RPMI8226 (cell line): Measurements from ENCODE around the gene ZNF69.
"Not testable (repeated sequence)": the region's sequence is repeated elsewhere in the genome, so short reads cannot be mapped to it uniquely, and the experiment has no call there.

Experiments
- DNase-seq: peaks from one replicate; pipeline ENCODE4 v3.0.0-alpha.2; 2015

ZNF69 gene

DNA sequence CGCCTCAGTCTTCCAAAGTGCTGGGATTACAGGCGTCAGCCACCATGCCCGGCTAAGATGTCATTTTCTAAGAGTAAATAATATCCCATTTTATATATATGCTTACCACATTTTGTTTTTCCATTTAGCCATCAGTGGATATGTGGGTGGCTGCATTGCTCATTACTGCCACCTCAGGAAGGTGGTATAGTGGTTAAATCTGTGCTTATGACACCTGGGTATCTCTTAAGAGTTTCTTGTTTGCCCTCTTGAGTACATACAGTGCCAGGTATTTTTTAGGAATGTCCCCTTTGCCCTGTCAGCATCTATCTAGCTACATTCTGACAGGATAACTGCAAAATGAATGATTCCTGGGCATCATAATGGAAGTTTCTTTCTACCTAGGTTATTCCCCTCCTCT, 14.6 kb downstream of the ZNF69 start:
- DNase-seq: no peak

DNA sequence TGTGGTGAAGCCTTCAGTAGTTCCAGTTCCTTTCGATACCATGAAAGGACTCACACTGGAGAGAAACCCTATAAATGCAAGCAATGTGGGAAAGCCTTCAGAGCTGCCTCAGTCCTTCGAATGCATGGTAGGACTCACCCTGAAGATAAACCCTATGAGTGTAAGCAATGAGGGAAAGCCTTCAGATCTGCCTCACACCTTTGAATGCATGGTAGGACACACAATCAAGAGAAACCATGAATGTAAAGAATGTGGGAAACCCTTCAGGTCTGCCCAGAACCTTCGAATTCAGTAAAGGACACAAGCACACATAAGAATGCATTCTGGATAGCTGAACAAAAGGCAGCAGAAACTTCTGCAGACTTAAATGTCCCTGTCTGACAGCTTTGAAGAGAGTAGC, 18.3 kb downstream of the ZNF69 start:
- DNase-seq: no peak

DNA sequence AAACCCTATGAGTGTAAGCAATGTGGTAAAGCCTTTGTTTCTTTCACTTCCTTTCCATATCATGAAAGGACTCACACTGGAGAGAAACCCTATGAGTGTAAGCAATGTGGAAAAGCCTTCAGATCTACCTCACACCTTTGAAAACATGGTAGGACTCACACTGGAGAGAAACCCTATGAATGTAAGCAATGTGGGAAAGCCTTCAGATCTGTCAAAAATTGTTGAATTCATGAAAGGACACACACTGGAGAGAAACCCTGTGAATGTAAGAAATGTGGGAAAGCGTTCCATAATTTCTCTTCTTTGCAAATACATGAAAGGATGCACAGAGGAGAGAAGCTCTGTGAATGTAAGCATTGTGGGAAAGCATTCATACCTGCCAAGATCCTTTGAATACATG, 24.4 kb downstream of the ZNF69 start:
- DNase-seq: not testable (repeated sequence)

DNA sequence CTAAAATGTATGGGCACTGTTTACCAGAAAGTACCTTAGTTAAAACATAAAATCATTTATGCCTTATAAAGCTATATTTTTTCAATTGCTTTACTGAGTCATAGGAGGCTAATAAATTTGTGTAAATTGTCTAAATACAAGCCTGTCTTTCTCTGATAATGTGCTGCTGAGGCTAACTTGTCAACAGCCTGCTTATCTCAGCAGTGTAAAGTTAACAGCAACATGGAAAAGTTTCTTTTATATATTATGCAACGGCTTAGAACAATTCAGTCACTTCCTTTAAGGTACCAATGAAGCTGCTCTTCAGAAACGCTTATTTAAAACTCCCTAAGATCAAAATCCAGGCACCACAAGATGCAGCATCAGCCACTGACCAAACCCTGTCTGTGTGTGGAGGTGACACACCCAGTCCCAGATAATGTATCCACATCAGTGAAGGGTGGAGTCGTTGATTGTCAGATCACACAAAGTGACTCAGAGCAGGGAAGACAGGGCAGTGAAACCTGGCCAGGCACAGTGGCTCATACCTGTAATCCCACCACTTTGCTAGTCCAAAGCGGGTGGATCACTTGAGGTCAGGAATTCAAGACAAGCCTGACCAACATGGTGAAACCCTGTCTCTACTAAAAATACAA, 27.0 kb downstream of the ZNF69 start:
- DNase-seq: not testable (repeated sequence)

DNA sequence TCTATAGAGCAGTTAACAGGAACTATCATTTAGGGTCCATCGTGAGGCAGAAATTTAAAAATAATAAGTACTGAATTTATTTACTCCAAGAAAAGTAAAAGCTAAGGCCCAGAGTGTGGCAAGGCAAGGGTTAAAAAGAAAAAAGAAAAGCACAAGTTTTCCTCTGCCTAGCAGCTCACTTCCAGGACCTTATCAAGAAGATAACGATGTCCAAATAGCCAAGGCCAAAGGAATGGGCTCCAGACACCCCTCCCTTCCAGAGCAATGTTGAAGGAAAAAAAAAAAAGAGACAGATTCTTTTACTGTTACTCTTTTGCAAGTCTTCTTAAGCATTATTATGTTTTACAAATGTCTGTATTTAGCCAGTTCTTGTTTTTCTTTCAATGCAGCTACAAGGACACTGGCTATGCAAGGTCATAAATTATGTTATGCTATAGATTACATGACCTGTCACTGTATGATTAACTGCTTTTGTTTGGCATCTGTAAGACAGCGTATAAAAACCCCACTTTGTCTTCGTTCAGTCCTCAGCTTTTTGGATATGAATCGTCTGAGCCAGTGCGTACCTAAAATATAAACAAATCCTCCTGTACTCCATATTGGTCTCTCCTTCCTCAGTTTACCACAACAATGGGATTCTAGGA, 34.4 kb downstream of the ZNF69 start:
- no peak for DNase-seq

DNA sequence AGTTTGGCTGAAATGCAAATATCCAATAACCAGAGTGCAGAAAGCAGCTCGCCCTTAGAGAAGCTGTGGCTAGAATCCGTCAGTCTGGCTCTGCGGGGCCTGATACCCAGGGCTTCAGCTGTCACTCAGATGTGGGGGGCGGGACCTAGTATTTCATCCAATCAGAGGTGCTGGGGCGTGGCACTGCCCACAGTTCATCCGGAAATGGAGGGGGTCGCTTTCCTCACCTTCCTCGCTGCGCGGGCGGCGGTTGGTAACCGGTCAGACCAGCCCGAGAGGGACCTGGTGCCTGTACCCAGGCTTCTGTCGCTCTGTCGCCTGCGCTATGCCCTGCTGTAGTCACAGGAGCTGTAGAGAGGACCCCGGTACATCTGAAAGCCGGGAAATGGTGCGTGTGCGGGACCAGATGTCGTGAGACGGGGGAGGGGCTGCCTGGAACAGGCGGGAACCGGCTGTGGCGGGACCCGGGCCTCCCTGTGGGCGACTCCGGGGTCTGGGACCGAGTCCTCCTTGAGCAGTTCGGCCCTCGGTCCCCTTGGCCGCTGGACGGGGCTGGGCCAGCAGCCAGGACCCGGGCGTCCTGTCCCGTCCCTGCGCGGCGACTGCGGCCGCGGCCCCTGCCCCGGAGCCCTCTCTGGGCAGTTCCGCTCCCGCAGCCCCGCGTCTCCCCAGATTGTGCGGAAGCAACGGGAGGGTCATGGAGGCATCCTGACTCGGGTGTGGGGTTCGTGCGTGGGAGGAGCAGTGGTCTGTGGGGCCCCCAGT, 37.5 kb downstream of the ZNF69 start, which contains the start of gene ZNF700:
TSS of gene ZNF700 (plus strand) at position 222 of the 765 bp plus-strand sequence. CDS start at position 326, 104 bp downstream.
- peak; percentile 95 for DNase-seq

DNA sequence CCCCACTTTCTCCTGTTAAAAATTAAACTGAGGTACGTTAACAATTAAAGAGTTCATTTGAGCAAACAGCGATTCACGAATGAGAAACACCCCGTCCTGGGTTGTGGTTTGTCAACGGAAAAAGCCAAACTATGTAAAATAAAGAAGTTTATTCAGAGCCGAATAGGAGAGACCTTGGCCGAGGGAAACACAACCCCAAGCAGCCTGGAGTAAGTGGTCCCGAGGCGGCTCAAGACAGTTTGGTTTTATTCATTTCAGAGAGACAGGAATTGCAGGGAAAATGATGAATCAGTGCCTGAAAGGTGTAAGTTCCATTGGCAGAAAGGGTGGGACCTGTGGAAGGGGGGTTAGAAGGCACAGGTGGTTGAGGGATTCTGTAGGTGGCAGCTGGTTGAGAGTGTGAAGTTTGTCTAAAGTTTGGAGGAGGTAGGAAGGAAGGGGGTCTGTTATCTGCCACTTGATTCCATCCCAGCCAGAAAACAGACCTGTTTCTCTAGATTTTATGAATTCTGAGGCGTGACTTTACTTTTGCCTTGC, 38.1 kb downstream of the ZNF69 start:
- not testable (repeated sequence) for DNase-seq

DNA sequence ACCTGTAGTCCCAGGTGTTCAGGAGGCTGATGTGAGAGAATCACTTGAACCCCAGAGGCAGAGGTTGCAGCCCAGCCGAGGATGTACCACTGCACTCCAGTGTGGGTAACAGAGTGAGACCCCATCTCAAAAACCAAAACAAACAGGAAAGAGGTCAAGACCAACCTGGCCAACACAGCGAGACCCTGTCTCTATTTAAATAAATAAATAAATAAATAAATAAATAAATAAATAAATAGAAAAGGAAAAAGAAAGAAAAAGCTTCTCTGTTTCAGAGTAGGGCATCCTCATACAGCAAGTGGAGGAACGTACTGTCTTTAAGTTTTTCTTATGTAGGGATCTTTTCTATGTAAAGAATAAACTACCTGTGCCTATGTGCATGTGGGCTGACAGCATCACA, 39.6 kb downstream of the ZNF69 start:
- DNase-seq: no peak

DNA sequence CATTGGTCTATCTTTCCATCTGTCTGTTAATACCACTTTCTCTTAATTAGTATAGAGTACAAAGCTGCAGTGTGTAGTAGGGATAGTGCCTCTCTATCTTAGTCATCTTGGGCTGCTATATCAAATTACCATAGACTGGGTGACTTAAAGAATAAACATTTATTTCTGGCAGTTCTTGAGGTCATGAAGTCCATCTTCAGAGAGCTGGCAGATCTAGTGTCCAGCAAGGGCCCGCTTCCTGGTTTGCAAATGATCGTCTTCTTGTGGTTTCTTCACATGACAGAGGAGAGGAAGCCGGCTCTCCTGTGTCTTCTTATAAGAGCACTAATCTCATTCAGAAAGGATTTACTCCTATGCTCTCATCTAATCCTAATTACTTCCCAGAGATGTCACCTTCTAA, 43.5 kb downstream of the ZNF69 start:
- no peak for DNase-seq

DNA sequence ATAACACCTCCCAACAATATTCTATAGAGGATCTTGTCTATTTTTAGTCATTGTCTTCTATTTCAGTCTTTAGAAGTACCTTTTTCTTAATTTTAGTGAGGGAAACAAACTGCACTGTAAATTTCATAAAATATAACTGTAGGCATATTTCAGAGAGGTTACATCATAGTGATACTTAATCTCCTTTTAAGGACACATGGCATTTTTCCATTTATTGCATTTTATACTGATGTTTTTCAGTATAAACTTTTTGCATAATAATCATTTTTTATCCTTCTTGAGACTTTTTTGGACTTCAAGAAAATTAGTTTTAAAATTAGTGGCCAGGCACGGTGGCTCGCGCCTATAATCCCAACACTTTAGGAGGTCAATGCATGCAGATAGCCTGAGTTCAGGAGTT, 43.9 kb downstream of the ZNF69 start:
- no peak for DNase-seq

DNA sequence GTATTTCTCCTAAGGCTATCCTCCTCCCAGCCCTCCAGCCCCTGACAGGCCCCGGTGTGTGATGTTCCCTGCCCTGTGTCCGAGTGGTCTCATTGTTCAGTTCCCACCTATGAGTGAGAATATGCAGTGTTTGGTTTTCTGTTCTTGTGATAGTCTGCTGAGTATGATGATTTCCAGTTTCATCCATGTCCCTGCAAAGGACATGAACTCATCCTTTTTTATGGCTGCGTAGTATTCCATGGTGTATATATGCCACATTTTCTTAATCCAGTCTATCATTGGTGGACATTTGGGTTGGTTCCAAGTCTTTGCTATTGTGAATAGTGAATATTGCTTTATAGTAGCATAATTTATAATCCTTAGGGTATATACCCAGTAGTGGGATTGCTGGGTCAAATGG, 48.2 kb downstream of the ZNF69 start:
- DNase-seq: not testable (repeated sequence)

DNA sequence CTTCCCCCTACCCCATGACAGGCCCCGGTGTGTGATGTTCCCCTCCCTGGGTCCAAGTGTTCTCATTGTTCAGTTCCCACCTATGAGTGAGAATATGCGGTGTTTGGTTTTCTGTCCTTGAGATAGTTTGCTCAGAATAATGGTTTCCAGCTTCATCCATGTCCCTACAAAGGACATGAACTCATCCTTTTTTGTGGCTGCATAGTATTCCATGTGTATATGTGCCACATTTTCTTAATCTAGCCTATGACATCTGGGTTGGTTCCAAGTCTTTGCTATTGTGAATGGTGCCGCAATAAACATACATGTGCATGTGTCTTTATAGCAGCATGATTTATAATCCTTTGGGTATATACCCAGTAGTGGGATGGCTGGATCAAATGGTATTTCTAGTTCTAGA, 50.8 kb downstream of the ZNF69 start:
- not testable (repeated sequence) for DNase-seq

DNA sequence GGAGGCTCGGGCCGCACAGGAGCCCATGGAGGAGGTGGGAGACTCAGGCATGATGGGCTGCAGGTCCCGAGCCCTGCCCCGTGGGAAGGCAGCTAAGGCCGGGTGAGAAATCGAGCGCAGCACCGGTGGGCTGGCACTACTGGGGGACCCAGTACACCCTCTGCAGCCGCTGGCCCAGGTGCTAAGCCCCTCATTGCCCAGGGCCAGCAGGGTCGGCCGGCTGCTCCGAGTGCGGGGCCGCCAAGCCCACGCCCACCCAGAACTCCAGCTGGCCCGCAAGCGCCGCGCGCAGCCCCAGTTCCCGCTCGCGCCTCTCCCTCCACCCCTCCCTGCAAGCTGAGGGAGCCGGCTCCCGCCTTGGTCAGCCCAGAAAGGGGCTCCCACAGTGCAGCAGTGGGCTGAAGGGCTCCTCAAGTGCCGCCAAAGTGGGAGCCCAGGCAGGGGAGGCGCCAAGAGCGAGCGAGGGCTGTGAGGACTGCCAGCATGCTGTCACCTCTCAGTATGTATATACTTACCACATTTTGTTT, 53.8 kb downstream of the ZNF69 start:
- DNase-seq: not testable (repeated sequence)

DNA sequence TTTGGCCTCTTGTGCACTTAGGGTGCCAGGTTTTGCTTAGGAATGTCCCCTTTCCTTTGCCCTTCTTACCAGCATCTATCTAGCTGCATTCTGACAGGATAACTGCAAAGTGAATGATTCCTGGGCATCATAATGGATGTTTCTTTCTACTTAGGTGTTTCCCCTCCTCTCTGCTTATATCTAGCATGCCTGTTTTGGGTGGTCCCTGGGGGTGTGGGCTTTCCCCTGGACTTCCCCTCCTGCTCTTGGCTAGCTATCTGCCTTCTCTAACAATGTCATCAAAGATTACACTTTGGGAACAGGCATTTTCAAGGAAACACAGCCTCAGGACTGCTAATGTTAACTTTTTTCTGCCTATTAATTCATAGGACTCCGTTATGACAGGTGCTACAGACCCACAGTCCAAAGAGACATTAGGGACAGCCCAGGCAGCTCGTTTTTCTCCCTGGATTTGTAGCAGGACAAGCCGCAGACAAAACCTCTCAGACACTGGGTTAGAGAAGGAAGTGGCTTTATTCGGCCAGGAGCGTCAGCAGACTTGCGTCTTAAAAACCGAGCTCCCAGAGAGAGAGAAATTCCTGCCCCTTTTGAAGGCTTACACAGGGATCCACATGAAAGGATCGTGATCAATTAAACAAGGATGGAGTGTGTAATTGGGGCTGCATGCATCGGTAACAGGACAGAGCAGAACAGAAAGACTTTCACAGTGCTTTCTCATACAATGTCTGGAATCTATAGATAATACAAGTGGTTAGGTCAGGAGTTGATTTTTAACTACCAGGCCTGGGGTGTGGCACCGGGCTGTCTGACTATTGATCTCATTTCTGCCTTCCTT, 54.6 kb downstream of the ZNF69 start:
- DNase-seq: no peak

DNA sequence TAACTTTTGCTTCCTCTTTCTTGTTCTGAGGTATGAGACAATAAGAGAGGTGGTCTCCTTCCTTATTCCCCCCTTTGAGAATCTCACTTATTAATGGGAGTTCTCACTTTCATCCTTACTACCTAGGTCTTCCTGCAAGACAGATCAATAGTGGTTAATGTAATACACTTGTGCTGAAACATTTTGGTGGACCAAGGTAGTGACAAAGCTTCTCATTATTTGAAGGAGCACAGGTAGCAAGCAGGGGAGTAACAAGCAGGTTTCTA, 55.2 kb downstream of the ZNF69 start:
- no peak for DNase-seq

DNA sequence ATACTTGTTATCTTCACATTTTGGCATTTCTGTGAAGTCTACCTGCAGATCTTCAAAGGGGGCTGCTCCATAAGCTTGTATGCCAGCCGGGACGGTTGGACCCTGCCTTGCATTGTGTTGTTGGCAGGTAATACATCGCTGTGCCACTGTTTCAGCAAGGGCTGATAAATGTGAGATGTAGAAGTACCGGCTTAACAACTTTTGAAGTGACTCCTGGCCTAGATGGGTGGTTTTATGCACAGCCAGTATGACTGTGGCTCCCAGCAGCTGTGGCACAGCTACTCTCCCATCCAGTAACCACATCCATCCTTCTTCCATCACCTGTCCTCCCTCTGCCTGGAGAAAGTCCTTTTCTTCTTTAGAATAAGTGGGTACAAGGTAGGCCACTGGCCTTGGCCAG, 57.1 kb downstream of the ZNF69 start:
- DNase-seq: no peak

DNA sequence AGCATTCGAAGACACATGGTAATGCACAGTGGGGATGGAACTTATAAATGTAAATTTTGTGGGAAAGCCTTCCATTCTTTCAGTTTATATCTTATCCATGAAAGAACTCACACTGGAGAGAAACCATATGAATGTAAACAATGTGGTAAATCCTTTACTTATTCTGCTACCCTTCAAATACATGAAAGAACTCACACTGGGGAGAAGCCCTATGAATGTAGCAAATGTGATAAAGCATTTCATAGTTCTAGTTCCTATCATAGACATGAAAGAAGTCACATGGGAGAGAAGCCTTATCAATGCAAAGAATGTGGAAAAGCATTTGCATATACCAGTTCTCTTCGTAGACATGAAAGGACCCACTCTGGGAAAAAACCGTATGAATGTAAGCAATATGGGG, 61.1 kb downstream of the ZNF69 start:
- no peak for DNase-seq

DNA sequence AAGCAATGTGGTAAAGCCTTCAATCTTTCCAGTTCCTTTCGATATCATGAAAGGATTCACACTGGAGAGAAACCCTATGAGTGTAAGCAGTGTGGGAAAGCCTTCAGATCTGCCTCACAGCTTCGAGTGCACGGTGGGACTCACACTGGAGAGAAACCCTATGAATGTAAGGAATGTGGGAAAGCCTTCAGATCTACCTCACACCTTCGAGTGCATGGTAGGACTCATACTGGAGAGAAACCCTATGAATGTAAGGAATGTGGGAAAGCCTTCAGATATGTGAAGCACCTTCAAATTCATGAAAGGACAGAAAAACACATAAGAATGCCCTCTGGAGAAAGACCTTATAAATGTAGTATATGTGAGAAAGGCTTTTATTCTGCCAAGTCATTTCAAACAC, 61.6 kb downstream of the ZNF69 start:
- no peak for DNase-seq

DNA sequence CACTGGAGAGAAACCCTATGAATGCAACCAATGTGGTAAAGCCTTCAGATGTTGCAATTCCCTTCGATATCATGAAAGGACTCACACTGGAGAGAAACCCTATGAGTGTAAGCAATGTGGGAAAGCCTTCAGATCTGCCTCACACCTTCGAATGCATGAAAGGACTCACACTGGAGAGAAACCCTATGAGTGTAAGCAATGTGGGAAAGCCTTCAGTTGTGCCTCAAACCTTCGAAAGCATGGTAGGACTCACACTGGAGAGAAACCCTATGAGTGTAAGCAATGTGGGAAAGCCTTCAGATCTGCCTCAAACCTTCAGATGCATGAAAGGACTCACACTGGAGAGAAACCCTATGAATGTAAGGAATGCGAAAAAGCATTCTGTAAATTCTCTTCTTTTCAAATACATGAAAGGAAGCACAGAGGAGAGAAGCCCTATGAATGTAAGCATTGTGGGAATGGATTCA, 62.1 kb downstream of the ZNF69 start:
- not testable (repeated sequence) for DNase-seq

DNA sequence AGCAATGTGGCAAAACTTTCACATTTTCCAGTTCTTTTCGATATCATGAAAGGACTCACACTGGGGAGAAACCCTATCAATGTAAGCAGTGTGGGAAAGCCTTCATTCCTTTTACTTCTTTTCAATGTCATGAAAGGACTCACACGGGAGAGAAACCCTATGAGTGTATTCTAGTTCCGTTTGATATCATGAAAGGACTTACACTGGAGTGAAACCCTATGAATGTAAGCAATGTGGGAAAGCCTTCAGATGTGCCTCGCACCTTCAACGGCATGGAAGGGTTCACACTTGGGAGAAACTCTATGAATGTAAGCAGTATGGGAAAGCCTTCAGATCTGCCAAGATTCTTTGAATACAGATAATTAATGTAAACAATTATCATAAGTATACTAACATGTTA, 62.7 kb downstream of the ZNF69 start:
- no peak for DNase-seq
